LNCAP (cell line): ENCODE measurements around the gene ABHD14A.

ENCODE experiments used
- CTCF ChIP-seq: fragments of 450-650 bp; IDR thresholded peaks from 2 replicates; pipeline ENCODE4 v1.5.1; 2017; ENCODE audit warnings: mild to moderate bottlenecking

The ABHD14A gene

DNA sequence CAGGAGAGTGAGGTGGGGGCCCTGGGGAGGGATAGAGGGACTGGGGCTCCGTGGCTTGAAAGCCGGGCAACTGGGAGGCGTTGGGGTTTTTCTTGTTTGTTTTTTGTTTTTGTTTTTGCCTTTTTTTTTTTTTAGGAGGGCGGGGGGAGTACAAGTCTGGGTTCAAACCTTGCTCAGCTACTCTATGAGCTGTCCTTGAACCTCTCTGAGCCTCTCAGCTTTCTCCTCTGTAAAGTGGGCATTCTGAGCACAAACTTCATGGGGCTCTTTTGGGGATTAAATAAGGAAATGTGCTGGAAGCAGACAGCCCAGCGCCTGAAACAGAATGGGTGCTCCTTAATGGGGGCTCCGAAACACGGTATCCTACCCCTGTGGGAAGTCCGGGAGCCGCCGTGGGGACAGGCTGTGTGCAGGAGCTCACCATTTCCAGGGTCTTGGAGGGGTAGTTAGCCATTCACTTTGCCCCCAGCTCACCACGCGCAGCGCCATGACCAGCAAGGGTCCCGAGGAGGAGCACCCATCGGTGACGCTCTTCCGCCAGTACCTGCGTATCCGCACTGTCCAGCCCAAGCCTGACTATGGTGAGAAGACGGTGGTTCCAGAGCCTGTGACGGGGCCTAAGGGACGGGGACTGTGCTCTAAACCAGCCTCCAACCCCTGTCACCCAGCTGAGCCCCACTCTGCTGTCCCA, 8.9 kb downstream of the ABHD14A start:
- no peak for TF ChIP-seq CTCF

DNA sequence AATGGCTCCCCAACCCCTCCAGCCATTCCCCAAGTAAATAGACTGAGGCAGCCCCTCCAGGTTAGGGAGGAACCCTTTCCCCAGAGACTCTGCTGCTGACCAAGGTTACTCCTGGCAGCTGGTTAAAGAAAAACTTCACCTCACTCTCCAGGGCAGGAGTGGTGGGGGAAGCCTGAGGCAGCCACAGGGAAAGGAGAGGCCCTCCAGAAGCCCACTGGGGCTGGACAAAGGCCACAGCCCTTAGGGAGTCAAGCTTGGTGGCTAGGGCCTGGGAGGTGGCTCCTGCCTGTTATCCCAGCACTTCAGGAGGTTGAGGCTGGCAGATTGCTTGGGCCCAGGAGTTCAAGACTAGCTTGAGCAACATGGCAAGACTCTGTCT, 9.4 kb downstream of the ABHD14A start:
- no peak for TF ChIP-seq CTCF

DNA sequence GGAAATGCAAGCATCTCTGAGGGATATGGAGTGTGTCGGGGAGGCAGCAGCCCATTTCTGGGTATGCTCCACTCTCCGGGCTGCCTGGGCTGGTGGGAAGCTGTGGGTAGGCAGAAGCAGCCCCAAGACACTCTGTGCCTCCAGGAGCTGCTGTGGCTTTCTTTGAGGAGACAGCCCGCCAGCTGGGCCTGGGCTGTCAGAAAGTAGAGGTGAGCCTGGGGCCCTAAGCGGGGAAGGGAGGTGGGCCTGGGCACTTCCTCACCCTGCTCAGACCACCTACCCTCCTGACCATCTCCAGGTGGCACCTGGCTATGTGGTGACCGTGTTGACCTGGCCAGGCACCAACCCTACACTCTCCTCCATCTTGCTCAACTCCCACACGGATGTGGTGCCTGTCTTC, 10.2 kb downstream of the ABHD14A start:
- TF ChIP-seq CTCF = no peak

DNA sequence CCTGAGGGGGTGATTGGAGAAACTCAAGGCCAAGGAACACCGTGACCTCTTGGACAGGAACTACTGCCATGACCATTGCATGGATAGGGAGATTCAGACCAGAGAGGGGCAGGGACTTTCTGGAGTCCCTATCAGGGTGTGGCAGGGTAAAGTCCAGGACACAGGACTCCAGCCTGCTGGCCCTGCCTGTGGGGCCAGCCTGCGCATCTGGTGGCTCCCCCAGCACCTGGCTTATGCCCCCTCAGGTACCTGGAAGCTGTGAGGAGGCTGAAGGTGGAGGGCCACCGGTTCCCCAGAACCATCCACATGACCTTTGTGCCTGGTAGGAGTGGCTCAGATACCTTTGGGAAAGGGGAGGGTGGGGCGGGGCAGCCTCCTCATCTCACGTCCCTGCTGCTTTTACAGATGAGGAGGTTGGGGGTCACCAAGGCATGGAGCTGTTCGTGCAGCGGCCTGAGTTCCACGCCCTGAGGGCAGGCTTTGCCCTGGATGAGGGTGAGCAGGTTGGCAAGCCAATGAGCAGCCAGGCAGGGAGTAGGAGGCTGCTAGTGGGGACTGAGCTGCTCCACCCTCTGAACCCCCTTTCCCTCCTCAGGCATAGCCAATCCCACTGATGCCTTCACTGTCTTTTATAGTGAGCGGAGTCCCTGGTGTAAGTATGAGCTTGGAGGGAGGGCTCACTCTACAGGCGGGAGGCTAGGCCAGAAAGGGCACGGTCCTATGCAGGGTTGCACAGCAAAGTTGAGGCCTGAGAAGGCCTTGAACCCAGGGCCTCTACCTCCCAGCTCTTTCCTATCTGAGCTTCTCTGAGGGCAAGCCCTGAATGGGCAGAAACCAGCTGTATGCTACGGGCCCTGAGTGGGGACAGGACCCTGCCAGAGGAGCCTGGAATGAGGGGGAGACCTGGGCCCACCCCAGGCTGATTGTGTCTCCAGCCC, 11.4 kb downstream of the ABHD14A start:
- no peak for TF ChIP-seq CTCF

DNA sequence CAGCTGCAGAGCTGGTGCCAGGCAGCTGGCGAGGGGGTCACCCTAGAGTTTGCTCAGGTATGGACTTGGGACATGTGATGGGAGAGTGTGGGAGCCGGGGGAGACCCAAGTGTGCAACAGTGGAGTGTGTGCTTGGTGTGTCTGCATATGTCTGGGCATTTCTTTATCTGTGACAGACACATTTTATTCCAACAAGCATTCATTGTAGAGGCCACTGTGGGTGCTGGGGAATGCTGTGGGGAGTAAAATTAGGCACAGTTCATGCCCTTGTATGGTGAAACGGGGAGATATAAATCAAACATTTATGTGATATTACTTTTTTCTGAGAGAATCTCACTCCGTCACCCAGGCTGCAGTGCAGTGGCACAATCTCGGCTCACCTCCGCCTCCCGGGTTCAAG, 12.7 kb downstream of the ABHD14A start:
- no peak for TF ChIP-seq CTCF

DNA sequence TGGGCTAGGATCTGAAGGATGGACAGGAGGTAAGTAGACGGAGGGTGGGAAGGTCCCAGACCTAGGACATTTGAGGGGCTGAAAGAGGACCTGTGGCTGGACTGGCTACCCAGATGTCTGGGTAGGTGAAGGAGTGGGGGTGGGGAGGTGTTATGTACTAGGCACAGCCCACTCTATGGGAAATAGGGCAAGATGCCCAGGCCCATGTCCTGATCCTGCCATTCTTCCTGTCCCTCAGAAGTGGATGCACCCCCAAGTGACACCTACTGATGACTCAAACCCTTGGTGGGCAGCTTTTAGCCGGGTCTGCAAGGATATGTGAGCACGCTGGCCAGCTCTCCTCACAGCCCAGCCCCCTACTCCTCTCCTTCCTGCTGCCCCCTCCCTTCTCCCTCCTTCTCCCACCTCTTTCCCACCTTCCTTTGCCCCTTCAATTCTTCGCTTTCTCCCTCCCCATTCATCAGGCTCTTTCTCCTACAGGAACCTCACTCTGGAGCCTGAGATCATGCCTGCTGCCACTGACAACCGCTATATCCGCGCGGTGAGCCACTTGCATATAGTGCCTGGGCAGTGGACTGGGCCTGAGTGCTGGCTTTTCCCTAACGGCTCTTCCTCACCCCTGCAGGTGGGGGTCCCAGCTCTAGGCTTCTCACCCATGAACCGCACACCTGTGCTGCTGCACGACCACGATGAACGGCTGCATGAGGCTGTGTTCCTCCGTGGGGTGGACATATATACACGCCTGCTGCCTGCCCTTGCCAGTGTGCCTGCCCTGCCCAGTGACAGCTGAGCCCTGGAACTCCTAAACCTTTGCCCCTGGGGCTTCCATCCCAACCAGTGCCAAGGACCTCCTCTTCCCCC, 13.7 kb downstream of the ABHD14A start:
- TF ChIP-seq CTCF = no peak

DNA sequence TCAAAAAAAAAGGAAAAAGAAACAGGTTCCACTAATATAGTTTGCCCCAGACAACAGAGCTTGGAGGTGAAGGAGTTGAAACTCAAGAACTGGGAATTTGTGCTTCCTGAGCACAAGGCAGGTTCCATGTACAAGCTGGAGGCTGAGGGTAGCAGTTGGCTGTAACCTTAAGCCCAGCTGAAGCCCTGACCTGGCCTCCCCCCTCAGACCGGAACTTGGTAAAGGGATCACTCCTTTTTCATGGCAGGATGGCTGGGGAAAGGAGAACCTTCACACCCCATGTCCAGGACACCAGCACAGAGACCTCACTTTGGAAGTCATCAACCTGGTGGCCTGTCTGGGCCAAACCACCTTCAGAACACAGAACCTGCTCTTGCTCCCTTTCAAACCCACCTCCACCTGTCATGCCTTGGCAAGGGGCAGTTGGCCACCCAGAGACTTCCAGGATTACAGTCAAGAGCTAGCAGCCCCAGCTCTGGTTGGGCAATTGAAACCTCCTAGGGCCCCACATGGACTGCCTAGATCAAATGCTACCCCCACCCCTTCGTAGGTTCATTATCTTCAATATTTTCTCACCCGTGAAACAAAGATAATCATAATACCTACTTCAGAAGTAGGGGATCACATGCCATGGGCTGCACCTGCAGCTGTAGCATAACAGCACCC, 17.3 kb downstream of the ABHD14A start:
- no peak for TF ChIP-seq CTCF
